ENCODE results near the gene TTN.

DNA sequence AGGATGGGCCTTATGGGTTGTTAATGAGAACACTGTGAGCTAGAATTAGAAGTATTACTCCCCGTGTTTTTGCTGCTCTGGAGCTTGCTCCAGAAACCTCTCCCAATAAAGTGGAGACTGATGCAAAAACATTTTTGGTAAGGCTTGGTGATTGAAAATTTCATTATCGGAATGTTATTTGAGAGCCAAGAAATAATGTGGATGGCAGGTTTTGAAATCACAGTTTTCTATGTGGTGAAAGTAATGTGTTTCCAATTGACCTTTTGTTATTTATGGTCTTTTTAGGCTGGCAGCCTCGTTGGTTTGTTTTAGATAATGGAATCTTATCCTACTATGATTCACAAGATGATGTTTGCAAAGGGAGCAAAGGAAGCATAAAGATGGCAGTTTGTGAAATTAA is 321.9 kb downstream of the TTN start:
- TF ChIP-seq, protein P1, sequence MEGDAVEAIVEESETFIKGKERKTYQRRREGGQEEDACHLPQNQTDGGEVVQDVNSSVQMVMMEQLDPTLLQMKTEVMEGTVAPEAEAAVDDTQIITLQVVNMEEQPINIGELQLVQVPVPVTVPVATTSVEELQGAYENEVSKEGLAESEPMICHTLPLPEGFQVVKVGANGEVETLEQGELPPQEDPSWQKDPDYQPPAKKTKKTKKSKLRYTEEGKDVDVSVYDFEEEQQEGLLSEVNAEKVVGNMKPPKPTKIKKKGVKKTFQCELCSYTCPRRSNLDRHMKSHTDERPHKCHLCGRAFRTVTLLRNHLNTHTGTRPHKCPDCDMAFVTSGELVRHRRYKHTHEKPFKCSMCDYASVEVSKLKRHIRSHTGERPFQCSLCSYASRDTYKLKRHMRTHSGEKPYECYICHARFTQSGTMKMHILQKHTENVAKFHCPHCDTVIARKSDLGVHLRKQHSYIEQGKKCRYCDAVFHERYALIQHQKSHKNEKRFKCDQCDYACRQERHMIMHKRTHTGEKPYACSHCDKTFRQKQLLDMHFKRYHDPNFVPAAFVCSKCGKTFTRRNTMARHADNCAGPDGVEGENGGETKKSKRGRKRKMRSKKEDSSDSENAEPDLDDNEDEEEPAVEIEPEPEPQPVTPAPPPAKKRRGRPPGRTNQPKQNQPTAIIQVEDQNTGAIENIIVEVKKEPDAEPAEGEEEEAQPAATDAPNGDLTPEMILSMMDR (IDR thresholded peaks at IDR 0.05; ENCODE audit: low read depth, low read length), result no peak
- TF ChIP-seq EZH2phosphoT487 (IDR thresholded peaks at IDR 0.05; ENCODE audit: low read depth), result no peak

Data from OCI-LY3 (cell line).